Trophoblast cell (in vitro differentiated cells and primary cell): ENCODE results near the gene TNIK.
A peak's percentile ranks its signal among the peaks of the same experiment; 100 is the strongest.

Experiments
- DNase-seq, 2 donors: peaks; one replicate each; pipeline ENCODE4 v3.0.0-alpha.2; 2016
- H2AFZ ChIP-seq: 2 replicates; pipeline ENCODE4 v1.6.1; 2013; ENCODE audit warnings: low read length, moderate library complexity, mild to moderate bottlenecking; ENCODE audit not compliant: insufficient read depth, poor library complexity
- H2AK5ac ChIP-seq: 2 replicates; pipeline ENCODE4 v1.6.1; 2013; ENCODE audit warnings: mild to moderate bottlenecking, low read length
- H2BK120ac ChIP-seq: 2 replicates; pipeline ENCODE4 v1.6.1; 2013; ENCODE audit warnings: low read length, mild to moderate bottlenecking, moderate library complexity; ENCODE audit not compliant: insufficient read depth, poor library complexity
- H2BK12ac ChIP-seq: 2 replicates; pipeline ENCODE4 v1.6.1; 2013; ENCODE audit warnings: mild to moderate bottlenecking, low read length, moderate library complexity
- H2BK5ac ChIP-seq: 2 replicates; pipeline ENCODE4 v1.6.1; 2013; ENCODE audit warnings: low read length, low read depth, moderate library complexity, mild to moderate bottlenecking; ENCODE audit not compliant: poor library complexity
- H3K14ac ChIP-seq: 2 replicates; pipeline ENCODE4 v1.6.1; 2013; ENCODE audit warnings: mild to moderate bottlenecking, low read length
- H3K18ac ChIP-seq: 2 replicates; pipeline ENCODE4 v1.6.1; 2013; ENCODE audit warnings: mild to moderate bottlenecking, low read length
- H3K23ac ChIP-seq: 2 replicates; pipeline ENCODE4 v1.6.1; 2013; ENCODE audit warnings: low read length
- H3K27ac ChIP-seq: 2 replicates; pipeline ENCODE4 v1.5.1; 2013; ENCODE audit warnings: low read depth, mild to moderate bottlenecking, inconsistent platforms, low read length, moderate library complexity
- H3K27me3 ChIP-seq: 2 replicates; pipeline ENCODE4 v1.6.1; 2013; ENCODE audit warnings: inconsistent platforms, mild to moderate bottlenecking, low read length, moderate library complexity; ENCODE audit not compliant: insufficient read depth
- H3K36me3 ChIP-seq, 2 experiments: 1 replicate in 1 of 2; 2 replicates in 1 of 2; pipeline ENCODE4 v1.6.1; 2013; ENCODE audit warnings: low read length in 2 of 2, mild to moderate bottlenecking in 2 of 2, moderate library complexity in 1 of 2; ENCODE audit not compliant: insufficient read depth in 2 of 2, control insufficient read depth in 1 of 2
- H3K4ac ChIP-seq: 2 replicates; pipeline ENCODE4 v1.6.1; 2013; ENCODE audit warnings: low read depth, mild to moderate bottlenecking, low read length, moderate library complexity
- H3K4me1 ChIP-seq, 2 experiments: 1 replicate in 1 of 2; 2 replicates in 1 of 2; pipeline ENCODE4 v1.6.1; 2013; ENCODE audit warnings: low read length in 2 of 2, mild to moderate bottlenecking in 2 of 2, moderate library complexity in 1 of 2; ENCODE audit not compliant: insufficient read depth in 2 of 2, control insufficient read depth in 1 of 2
- H3K4me2 ChIP-seq: 2 replicates; pipeline ENCODE4 v1.6.1; 2013; ENCODE audit warnings: inconsistent platforms, mild to moderate bottlenecking, low read length, moderate library complexity
- H3K4me3 ChIP-seq: 2 replicates; pipeline ENCODE4 v1.5.1; 2013; ENCODE audit warnings: mild to moderate bottlenecking, low read depth, low read length, inconsistent platforms
- H3K79me1 ChIP-seq: one replicate; pipeline ENCODE4 v1.6.1; 2013; ENCODE audit warnings: low read length
- H3K79me2 ChIP-seq: 2 replicates; pipeline ENCODE4 v1.6.1; 2013; ENCODE audit warnings: low read length, mild to moderate bottlenecking; ENCODE audit not compliant: control insufficient read depth, insufficient read depth, poor library complexity
- H3K9ac ChIP-seq: 2 replicates; pipeline ENCODE4 v1.6.1; 2013; ENCODE audit warnings: mild to moderate bottlenecking, low read length
- H3K9me3 ChIP-seq: 2 replicates; pipeline ENCODE4 v1.6.1; 2013; ENCODE audit warnings: low read depth, mild to moderate bottlenecking, control low read depth, inconsistent platforms, low read length; ENCODE audit not compliant: insufficient read depth
- H4K12ac ChIP-seq: 2 replicates; pipeline ENCODE4 v1.6.1; 2013; ENCODE audit warnings: low read depth, mild to moderate bottlenecking, low read length, moderate library complexity
- H4K8ac ChIP-seq: 2 replicates; pipeline ENCODE4 v1.6.1; 2013; ENCODE audit warnings: low read depth, mild to moderate bottlenecking, low read length, moderate library complexity
- H4K91ac ChIP-seq: one replicate; pipeline ENCODE4 v1.6.1; 2013; ENCODE audit warnings: low read depth, mild to moderate bottlenecking, low read length, moderate library complexity
- WGBS: extraction: QIAGEN DNeasy Blood & Tissue Kit; methylation state at CpG from one replicate; pipeline ENCODE4 v1.1.7; 2013; ENCODE audit warnings: missing lambda C conversion rate; ENCODE audit not compliant: insufficient read length, insufficient coverage; ENCODE audit errors: extremely low coverage; 5-methylcytosine and 5-hydroxymethylcytosine counted together

Gene TNIK

GRCh38 chr3:171165499-171165921 lies 294.7 kb downstream of the TNIK start:
- Histone ChIP-seq H3K18ac (no peak overlapping the region), H3K9ac (no peak overlapping the region), H3K27ac (no peak overlapping the region), H3K4ac (no peak overlapping the region), H3K9me3 (no peaks in the 10 kb centered on the region), H2AFZ (no peak overlapping the region), H3K79me2 (no peaks in the 10 kb centered on the region), H4K12ac (no peak overlapping the region), H3K23ac (no peak overlapping the region), H4K8ac (no peak overlapping the region), H4K91ac (no peak overlapping the region), H3K27me3 (no peaks in the 10 kb centered on the region), H3K4me2 (no peak overlapping the region), H2BK120ac (no peak overlapping the region), H2AK5ac (no peak overlapping the region), H2BK5ac (no peak overlapping the region), H3K4me3 (no peak overlapping the region), H3K36me3 (no peaks in the 10 kb centered on the region), H2BK12ac (no peak overlapping the region), H3K4me1 (no peaks in the 10 kb centered on the region), H3K14ac (no peak overlapping the region), H3K79me1 (no peaks in the 10 kb centered on the region)
- no CpG with 5 or more reads among the region's 3 CpGs for WGBS
- no peak for DNase-seq

GRCh38 chr3:171164067-171164465 lies 296.1 kb downstream of the TNIK start:
- Histone ChIP-seq H2AK5ac (no peak overlapping the region), H3K4me2 (no peak overlapping the region), H3K36me3 (no peaks in the 10 kb centered on the region), H3K23ac (no peak overlapping the region), H4K91ac (no peak overlapping the region), H3K4ac (no peak overlapping the region), H3K14ac (no peak overlapping the region), H3K9me3 (no peaks in the 10 kb centered on the region), H4K12ac (no peak overlapping the region), H2BK12ac (no peak overlapping the region), H3K18ac (no peak overlapping the region), H2BK5ac (no peak overlapping the region), H3K9ac (no peak overlapping the region), H3K79me2 (no peaks in the 10 kb centered on the region), H2BK120ac (no peak overlapping the region), H4K8ac (no peak overlapping the region), H3K4me1 (no peaks in the 10 kb centered on the region), H2AFZ (no peak overlapping the region), H3K27ac (no peak overlapping the region), H3K79me1 (no peaks in the 10 kb centered on the region), H3K27me3 (no peaks in the 10 kb centered on the region), H3K4me3 (no peak overlapping the region)
- peak in 1 of 2 donors; percentile 65 for DNase-seq

GRCh38 chr3:171163101-171164066 lies 296.8 kb downstream of the TNIK start:
- H3K4me2 ChIP-seq = no peak overlapping the region
- H3K36me3 ChIP-seq = no peaks in the 10 kb centered on the region
- no peak overlapping the region for H4K91ac ChIP-seq

GRCh38 chr3:171160325-171160724 lies 299.9 kb downstream of the TNIK start:
- Histone ChIP-seq H4K12ac (no peak overlapping the region), H3K79me2 (no peaks in the 10 kb centered on the region), H3K9ac (no peak overlapping the region), H2BK5ac (no peak overlapping the region), H3K9me3 (peaks cover 2% of the 10 kb centered on the region), H3K14ac (no peak overlapping the region), H2AK5ac (no peak overlapping the region), H3K27me3 (no peaks in the 10 kb centered on the region), H2AFZ (no peak overlapping the region), H3K18ac (no peak overlapping the region), H3K4me2 (no peak overlapping the region), H3K36me3 (no peaks in the 10 kb centered on the region), H3K4me1 (peaks cover 0 to under 1% of the 10 kb centered on the region in 2 experiments), H3K23ac (no peak overlapping the region), H2BK12ac (no peak overlapping the region), H4K91ac (no peak overlapping the region), H4K8ac (no peak overlapping the region), H2BK120ac (no peak overlapping the region), H3K4me3 (no peak overlapping the region), H3K4ac (no peak overlapping the region), H3K79me1 (no peaks in the 10 kb centered on the region), H3K27ac (no peak overlapping the region)
- DNase-seq = no peak
- WGBS = no CpG with 5 or more reads among the region's 1 CpG

More at GRCh38 chr3:171163101-171164066, 296.8 kb downstream of the TNIK start:
- Histone ChIP-seq H3K9me3 (no peaks in the 10 kb centered on the region), H2AFZ (no peak overlapping the region), H3K4me1 (no peaks in the 10 kb centered on the region), H2BK120ac (no peak overlapping the region), H2BK12ac (no peak overlapping the region), H3K4ac (no peak overlapping the region), H3K27me3 (no peaks in the 10 kb centered on the region), H3K4me3 (no peak overlapping the region), H4K12ac (no peak overlapping the region), H3K23ac (no peak overlapping the region), H3K79me2 (no peaks in the 10 kb centered on the region), H4K8ac (no peak overlapping the region), H3K18ac (no peak overlapping the region), H2BK5ac (no peak overlapping the region), H3K9ac (no peak overlapping the region), H3K79me1 (no peaks in the 10 kb centered on the region), H2AK5ac (no peak overlapping the region), H3K14ac (no peak overlapping the region), H3K27ac (no peak overlapping the region)
- DNase-seq = peak in 1 of 2 donors; percentile 54
